Activated CD8-positive, alpha-beta T cell treated with anti-CD3 and anti-CD28 coated beads for 36 hours (primary cell): ENCODE results near the gene APOL6. TPM values are rescaled to one million over a fixed set of nuclear protein-coding genes. Genes with fewer than 3 reads are reported as not detected.

Experiments used
- ATAC-seq: fragments of 200-7000 bp; cut with Tn5 transposase; one replicate; pipeline ENCODE4 v1.10.0; 2021; ENCODE audit warnings: mild to moderate bottlenecking, moderate library complexity
- CTCF ChIA-PET: fragments of 350-600 bp; sonication (Branson Sonifier 250); formaldehyde crosslinking; loops from one replicate; lab custom pipeline; 2021; ENCODE audit warnings: antibody characterized with exemption; lab: Charles Lee
- POLR2A ChIA-PET: fragments of 350-600 bp; sonication (Branson Sonifier 250); formaldehyde crosslinking; loops from one replicate; lab custom pipeline; 2021; ENCODE audit warnings: antibody characterized with exemption; lab: Charles Lee
- DNase-seq: peaks from one replicate; pipeline ENCODE4 v3.0.0-alpha.2; 2020
- H3K27ac Mint-ChIP-seq: one replicate; pipeline ENCODE4 v1.8.0; 2021; ENCODE audit warnings: mild to moderate bottlenecking, mixed read lengths
- H3K27me3 Mint-ChIP-seq: one replicate; pipeline ENCODE4 v1.8.0; 2021; ENCODE audit warnings: mixed read lengths
- H3K36me3 Mint-ChIP-seq: one replicate; pipeline ENCODE4 v1.8.0; 2021; ENCODE audit warnings: low read depth, mixed read lengths
- H3K4me1 Mint-ChIP-seq: one replicate; pipeline ENCODE4 v1.8.0; 2021; ENCODE audit warnings: low read depth, mixed read lengths
- H3K4me3 Mint-ChIP-seq: one replicate; pipeline ENCODE4 v1.8.0; 2021; ENCODE audit warnings: mild to moderate bottlenecking, moderate library complexity, mixed read lengths
- H3K9me3 Mint-ChIP-seq: one replicate; pipeline ENCODE4 v1.8.0; 2021; ENCODE audit warnings: mixed read lengths
- intact Hi-C: fragments of 100-400 bp; cut with micrococcal nuclease; formaldehyde crosslinking; loops from one replicate; pipeline ENCODE4 v1.10.0; 2022
- total RNA-seq, 2 experiments: library from RNA; stranded (reverse); gene quantifications; one replicate each; pipeline ENCODE4 v1.2.3, GENCODE V29; 2021
- TF ChIP-seq, protein P1 (sequence below): fragments of 200-600 bp; IDR thresholded peaks from one replicate; pipeline ENCODE4 v1.8.0; 2022; ENCODE audit warnings: antibody characterized with exemption, mild to moderate bottlenecking

The APOL6 gene
- total RNA-seq, 2 experiments from 2014 or later = 37.1 to 38.0 TPM

DNA sequence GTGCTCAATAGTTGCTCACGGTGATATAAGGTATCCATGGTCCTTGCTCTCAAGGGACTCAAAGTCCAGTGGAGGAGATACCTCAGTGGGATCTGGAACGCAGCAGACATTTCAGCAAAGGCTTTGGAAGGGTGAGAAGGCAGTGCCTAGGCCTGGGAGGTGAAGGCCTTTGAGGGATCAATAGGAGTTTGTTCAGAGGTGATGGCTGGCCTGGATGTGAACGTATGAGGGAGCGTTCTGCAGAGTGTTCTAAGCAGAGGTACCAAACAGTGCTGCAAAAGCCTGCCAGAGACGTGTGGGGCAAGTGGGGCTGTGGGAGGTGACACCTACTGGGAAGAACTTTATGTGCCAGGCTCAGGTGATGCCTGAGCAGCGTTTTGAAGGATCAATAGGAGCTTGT lies 23.7 kb upstream of the APOL6 start:
- intact Hi-C loops = loop anchor here (10.0 kb wide), 2 partner anchors 270 to 500 kb away; no protein-coding TSS in a partner anchor
- H3K4me1 Mint-ChIP-seq = peaks cover 17% of the 10 kb centered on the region
- peaks cover 7% of the 10 kb centered on the region for H3K27me3 Mint-ChIP-seq
- TF ChIP-seq, protein P1, sequence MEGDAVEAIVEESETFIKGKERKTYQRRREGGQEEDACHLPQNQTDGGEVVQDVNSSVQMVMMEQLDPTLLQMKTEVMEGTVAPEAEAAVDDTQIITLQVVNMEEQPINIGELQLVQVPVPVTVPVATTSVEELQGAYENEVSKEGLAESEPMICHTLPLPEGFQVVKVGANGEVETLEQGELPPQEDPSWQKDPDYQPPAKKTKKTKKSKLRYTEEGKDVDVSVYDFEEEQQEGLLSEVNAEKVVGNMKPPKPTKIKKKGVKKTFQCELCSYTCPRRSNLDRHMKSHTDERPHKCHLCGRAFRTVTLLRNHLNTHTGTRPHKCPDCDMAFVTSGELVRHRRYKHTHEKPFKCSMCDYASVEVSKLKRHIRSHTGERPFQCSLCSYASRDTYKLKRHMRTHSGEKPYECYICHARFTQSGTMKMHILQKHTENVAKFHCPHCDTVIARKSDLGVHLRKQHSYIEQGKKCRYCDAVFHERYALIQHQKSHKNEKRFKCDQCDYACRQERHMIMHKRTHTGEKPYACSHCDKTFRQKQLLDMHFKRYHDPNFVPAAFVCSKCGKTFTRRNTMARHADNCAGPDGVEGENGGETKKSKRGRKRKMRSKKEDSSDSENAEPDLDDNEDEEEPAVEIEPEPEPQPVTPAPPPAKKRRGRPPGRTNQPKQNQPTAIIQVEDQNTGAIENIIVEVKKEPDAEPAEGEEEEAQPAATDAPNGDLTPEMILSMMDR = no peak
- DNase-seq (no peak), ATAC-seq (no peak)
- CTCF ChIA-PET = interaction anchor here (1.1 to 1.3 kb wide), 2 partner anchors 71 to 273 kb away, joined by 3 to 4 read pairs; no protein-coding TSS in a partner anchor
- POLR2A ChIA-PET = no interaction called here
- no peaks in the 10 kb centered on the region for H3K36me3 Mint-ChIP-seq
- H3K9me3 Mint-ChIP-seq = peaks cover 5% of the 10 kb centered on the region
- H3K27ac Mint-ChIP-seq = no peak overlapping the region
- H3K4me3 Mint-ChIP-seq = no peak overlapping the region

DNA sequence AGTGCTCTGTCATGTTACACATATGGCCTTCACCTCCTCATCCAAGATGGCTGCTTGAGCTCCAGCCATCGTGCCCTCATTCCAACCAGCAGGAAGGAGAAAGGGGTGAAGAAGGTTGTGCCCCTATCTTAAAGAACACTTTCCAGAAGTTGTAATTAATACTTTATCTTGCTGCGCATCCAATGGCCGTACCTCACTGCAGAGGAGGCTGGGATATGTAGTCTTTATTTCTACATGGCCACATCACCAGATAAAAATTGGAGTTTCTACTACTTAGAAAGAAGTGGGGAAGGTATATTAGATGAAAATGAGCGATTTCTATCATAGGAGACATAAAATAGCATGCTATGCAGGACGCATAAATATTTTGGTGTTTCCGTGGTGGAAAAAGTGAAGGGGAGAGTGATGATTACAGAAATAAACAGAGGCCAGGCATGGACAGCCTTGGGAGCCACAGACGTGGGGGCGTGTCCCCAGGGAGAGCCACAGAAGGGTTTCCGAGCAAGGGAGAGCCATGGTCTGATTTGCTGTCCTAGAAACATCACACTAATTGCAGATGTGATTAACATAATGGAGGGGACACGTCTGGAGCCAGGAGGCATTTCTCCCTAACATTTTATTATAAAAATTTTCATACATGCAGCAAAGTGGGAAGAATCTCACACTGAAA lies 22.3 kb upstream of the APOL6 start:
- H3K27me3 Mint-ChIP-seq = peaks cover 7% of the 10 kb centered on the region
- no peak overlapping the region for H3K4me3 Mint-ChIP-seq
- no peak for DNase-seq
- H3K4me1 Mint-ChIP-seq = peaks cover 26% of the 10 kb centered on the region
- peaks cover 5% of the 10 kb centered on the region for H3K9me3 Mint-ChIP-seq
- CTCF ChIA-PET = interaction anchor here (1.2 to 2.0 kb wide), 3 partner anchors 59 to 440 kb away, joined by 3 to 11 read pairs (median 3); no protein-coding TSS in a partner anchor
- TF ChIP-seq, protein P1 = no peak
- ATAC-seq = no peak
- H3K27ac Mint-ChIP-seq = no peak overlapping the region
- no peaks in the 10 kb centered on the region for H3K36me3 Mint-ChIP-seq
- intact Hi-C loops = loop anchor here (5.0 to 10.0 kb wide), 3 partner anchors 271 to 499 kb away; no protein-coding TSS in a partner anchor
- POLR2A ChIA-PET = no interaction called here

DNA sequence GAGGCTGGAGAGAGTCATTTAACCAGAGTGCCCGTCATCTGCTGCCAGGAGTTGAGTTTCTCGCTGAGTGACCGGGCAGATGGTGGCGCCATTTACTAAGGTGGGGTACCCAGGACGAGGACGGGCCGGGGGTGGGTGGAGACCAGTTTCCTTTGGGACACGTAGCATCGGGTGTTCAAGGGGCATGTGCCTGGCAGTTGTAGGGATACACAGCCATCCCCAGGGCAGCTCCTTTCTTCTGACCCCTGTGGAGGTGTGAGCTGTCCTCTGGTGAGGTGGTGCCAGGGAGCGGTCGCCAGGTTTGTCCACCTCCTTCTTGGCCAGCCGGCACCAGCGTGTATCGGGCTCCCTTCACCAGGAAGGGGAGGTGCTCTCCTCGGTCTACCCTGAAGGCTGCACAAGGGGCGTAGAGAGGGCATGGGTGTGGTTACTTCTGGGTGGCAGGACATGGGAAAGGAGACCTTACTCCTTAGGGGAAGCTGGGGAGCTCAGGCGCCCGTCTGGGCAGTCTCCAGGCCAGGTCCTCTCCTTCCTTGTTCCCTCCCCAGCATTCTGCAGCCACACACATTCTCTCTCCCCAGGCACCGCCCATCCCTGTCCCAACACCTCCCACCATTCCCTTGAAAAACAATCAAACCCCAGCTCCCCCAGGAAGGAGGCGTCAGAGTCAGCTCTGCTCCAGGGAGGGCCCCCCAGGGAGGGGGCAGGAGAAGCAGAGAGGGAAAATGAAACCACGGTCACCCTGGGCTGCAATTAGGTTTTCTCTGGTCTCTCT lies 20.8 kb upstream of the APOL6 start:
- Mint-ChIP-seq H3K4me1 (peaks cover 26% of the 10 kb centered on the region), H3K27me3 (peaks cover 7% of the 10 kb centered on the region), H3K27ac (peak overlapping the region; percentile 86), H3K9me3 (peaks cover 5% of the 10 kb centered on the region), H3K4me3 (peak overlapping the region; percentile 78), H3K36me3 (no peaks in the 10 kb centered on the region)
- peak; percentile 69 for ATAC-seq
- TF ChIP-seq, protein P1 = peak; percentile 58
- intact Hi-C loops = loop anchor here (5.0 to 10.0 kb wide), 3 partner anchors 273 to 497 kb away; no protein-coding TSS in a partner anchor
- POLR2A ChIA-PET = interaction anchor here (1.0 to 1.7 kb wide), 4 partner anchors 16 to 438 kb away, joined by 3 to 8 read pairs (median 3); partner anchors contain the start of gene APOL6
- CTCF ChIA-PET = interaction anchor here (0.6 to 2.1 kb wide), 25 partner anchors 11 to 506 kb away, joined by 3 to 10 read pairs (median 4); partner anchors contain the start of gene APOL6
- DNase-seq = peak; percentile 87

DNA sequence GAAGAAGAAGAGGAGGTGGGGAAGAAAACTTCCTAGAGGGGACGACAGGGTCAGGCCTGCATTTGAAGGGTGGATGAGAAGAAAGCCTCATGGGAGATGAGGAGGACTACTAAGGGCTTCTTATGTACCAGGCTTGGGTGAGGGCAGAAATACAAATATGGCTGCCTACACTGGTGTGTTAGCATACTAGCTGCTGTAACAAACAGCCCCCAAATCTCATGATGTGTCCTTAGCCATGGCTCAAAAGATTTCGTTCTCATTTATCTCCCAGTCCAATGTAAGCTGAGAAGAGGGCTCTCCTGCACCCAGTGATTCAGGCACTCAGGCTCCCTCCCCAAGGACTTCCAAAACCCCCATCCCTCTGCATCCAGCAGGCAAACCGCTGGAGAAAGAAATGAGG lies 19.5 kb upstream of the APOL6 start:
- ChIA-PET CTCF (interaction anchor here (1.0 kb wide), 1 partner anchor 119 kb away, joined by 3 read pairs; no protein-coding TSS in a partner anchor), POLR2A (no interaction called here)
- H3K4me1 Mint-ChIP-seq = peaks cover 33% of the 10 kb centered on the region
- intact Hi-C loops = loop anchor here (5.0 to 10.0 kb wide), 3 partner anchors 274 to 496 kb away; no protein-coding TSS in a partner anchor
- H3K9me3 Mint-ChIP-seq = peaks cover 5% of the 10 kb centered on the region
- H3K27me3 Mint-ChIP-seq = peaks cover 7% of the 10 kb centered on the region
- no peaks in the 10 kb centered on the region for H3K36me3 Mint-ChIP-seq
- no peak for DNase-seq
- no peak overlapping the region for H3K4me3 Mint-ChIP-seq
- TF ChIP-seq, protein P1 = no peak
- H3K27ac Mint-ChIP-seq = no peak overlapping the region
- ATAC-seq = no peak
